22Rv1 (cell line): Measurements from ENCODE around the gene OXGR1.
A peak's percentile ranks its signal among the peaks of the same experiment; 100 is the strongest.

Experiments
- H3K27ac ChIP-seq: fragments of 450-650 bp; 2 replicates; pipeline ENCODE4 v1.5.1; 2017
- CTCF ChIP-seq: fragments of 450-650 bp; IDR thresholded peaks from 2 replicates; pipeline ENCODE4 v1.5.1; 2017; ENCODE audit warnings: mild to moderate bottlenecking
- ZFX ChIP-seq: fragments of 450-650 bp; IDR thresholded peaks from 2 replicates; pipeline ENCODE4 v1.6.1; 2017; ENCODE audit warnings: antibody characterized with exemption, borderline replicate concordance

Gene OXGR1

DNA sequence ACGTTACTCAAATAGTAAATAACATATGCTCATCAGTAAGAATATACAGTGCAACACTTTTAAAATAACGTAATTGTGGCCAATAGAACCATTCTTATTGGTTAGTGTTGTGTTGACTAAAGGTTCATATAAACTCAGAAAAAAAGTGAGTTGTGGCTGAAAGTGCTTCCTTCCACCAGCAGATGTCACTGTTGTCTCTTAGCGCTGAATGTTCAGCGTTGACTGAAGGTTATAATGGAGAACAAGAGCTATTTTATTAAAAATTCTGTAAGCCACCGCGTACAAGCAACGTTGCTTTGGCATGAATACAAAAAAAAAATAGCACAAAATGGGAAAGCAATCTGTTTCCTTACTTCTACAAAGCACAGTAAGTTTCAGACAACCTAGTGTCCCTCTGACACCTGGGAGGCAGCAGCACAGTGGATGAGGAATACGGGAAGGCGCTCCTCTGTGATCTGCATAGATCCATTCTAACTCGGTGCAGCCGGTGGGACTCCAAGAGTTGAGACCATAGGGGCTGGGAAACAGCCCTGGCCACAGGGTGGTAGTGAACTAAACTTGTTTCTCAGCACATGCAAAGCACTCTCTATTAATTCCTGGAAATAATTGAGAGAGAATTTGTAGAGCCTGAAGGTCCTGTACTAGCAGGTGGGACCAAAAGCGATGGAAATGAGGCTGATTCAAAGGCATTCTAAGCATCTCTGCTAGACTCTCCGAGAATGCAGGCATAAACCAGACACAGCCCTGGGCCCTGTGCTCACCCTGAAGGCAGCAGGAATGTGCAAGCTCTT is 23.9 kb upstream of the OXGR1 start:
- TF ChIP-seq CTCF, result peak; percentile 94
- TF ChIP-seq ZFX, result no peak
- no peak overlapping the region for H3K27ac ChIP-seq

DNA sequence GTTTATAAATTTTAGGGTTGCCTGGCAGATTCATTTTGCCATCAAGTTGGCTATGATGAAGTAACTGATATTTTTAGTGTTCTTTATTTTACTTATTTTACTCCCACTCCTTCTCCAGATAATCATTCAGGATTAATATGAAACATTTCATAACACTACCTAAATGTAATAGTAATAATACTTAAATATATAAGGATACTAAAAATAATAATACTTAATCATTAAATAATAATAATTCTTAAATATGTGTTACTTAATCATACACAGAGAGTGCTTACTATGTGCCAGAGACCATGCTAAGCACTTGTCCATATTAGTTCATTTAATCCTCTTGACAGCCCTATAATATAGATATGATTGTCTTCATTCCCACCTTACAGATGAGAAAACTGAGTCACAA is 23.0 kb upstream of the OXGR1 start:
- H3K27ac ChIP-seq, result no peak overlapping the region

DNA sequence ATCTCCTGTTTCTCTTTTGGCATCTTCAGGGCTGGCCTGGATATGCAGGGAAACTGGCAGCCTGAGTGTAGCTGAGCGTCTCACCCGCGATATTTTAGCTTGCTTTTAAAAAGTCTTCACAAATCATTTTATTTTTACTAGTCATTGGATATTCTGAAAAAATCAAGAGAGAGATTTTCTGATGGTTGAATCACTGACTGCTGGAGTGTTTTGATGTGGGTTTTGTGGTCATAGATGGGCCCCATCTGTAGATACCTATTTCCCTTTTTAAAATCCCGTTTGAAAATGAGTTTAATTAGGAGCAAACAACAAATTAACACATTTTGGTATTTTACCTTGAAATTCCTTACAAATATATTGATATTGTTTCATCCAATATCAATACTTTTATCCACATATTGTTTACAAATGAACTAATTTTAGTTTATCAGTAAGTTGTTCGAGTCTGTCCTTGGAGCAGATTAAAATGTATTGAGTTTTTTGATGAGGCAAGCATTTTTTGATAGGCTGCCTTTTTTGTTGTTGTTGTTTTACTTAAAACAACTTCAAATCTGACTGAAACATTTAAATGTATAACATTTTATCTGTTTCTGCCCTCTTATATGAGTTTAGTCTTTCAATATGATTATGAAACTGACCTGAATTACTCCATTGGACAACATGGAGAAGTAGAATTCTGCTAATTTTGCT is 21.5 kb upstream of the OXGR1 start:
- H3K27ac ChIP-seq, result no peak overlapping the region
- TF ChIP-seq ZFX (no peak), CTCF (no peak)

More for the DNA sequence above, 23.0 kb upstream of the OXGR1 start:
- TF ChIP-seq CTCF (no peak), ZFX (no peak)

DNA sequence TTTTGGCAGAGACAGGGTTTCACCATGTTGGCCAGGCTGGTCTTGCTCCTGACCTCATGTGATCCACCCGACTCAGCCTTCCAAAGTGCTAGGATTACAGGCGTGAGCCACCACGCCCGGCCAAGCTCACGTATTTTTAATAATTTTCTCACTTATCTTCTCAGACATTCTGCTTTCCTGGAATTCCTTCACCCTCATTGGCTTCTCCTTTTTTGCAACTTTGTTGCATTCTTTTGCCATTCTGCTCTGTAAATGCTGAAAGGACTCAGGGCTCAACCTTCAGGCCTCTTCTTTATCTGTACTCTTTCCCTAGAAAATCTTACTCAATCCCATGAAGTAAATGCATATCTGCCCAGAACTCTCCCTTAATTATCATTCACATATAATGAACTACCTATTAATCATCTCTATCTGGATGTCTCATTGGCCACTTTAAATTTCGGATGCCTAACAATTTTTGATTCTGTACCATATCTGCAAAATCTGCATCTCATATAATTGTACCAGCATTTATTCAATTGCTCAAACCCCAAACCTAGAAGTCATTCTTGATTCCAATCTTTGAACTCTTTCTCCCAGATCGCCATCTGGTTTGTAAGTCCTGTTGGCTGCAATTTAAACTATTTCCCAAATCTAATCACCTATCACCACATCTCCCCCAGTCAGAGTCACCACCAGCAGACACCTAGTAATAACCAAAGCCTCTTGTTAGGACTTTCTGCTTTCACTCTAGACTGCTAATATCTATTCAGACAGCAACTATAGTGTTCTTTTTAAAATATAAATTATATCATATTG is 18.2 kb upstream of the OXGR1 start:
- H3K27ac ChIP-seq, result no peak overlapping the region
- no peak for TF ChIP-seq ZFX
- TF ChIP-seq CTCF, result no peak

DNA sequence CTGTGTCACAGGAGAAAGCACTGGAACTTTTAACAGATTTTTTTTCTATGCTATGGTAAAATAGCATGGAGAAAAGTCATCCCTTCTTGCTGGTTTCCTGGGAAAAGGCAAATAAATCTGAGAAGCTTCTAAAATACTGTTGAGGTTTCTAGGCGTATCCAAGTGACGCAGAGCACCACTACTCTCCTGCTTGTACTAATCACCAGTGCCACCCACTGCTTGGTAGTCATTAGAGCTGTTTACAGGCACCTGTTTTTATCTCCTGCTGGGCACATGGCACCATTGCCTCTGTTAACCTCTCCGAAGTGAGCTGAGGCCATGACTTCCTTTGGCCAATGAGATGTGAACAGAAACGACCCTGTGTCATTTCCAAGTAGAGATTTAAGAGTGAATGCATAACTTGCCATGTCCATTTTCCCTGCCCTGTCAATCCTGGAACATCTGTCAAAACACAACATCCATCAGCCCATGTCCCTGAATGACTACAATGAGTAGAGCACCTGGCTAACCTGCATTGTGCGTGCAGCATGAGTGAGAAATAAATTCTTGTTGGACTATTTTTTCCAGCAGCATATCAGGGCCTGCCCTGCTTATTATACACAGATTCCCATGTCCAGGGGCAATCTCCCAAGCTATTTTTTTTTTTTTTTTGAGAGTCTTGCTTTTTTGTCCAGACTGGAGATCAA is 17.3 kb upstream of the OXGR1 start:
- TF ChIP-seq CTCF (no peak), ZFX (no peak)

DNA sequence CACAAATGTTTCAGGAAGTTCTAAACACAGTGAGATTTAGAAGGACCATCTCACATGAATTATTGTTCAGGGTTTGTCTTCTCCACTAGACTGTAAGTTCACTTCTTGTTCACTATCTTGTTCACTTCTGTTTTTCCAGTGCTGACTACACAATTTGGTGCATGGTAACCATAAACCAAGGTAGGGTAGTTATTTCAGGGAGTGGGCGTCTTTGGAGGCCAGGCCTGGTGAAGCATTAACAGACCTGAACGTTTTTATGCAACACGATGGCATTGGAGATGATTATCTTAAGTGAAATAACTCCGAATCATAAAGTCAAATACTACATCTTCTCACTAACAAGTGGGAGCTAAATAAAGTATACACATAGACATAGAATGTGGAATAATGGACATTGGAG is 14.4 kb upstream of the OXGR1 start:
- H3K27ac ChIP-seq, result no peak overlapping the region
- TF ChIP-seq CTCF (no peak), ZFX (no peak)

More for the DNA sequence above, 17.3 kb upstream of the OXGR1 start:
- no peak overlapping the region for H3K27ac ChIP-seq
